ENCODE results near the gene LNPEP.

LNPEP gene

DNA sequence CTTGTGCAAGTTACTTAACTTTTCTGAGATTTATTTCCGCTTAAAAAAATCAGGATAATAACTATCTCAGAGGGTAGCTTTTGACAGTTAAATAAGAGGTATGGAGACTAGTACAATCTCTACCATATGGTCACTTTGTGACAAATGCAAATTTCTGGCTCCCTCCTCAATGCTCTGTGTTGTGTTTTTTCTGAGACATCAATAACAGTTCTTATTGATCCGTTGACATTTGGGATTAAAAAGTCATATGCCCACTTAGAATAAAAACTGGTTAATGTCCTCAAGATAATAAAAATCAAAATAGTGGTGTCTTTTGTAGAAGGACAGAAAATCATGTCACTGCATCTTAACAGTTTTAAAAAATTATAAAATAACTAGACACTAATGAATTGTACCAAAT is 24.7 kb upstream of the LNPEP start:
- TF ChIP-seq POLR2AphosphoS5 (IDR thresholded peaks at IDR 0.05; ENCODE audit: low read depth, low read length): no peak

DNA sequence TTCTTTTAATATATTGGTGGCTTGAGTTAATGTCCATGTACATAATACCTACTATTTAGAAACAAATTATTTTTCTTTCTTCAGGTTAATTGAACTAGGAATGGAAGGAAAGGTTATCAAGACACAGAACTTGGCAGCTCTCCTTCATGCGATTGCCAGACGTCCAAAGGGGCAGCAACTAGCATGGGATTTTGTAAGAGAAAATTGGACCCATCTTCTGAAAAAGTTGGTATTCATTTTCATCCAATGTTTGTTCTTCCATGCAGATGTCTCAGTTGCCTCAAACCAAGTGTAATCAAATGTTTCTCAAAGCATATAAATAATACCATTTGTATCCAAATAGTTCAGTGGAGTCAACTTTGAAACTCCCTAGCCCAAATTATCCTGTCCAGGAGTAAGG is 22.6 kb upstream of the LNPEP start:
- TF ChIP-seq FOXP2 (optimal IDR thresholded peaks at IDR 0.05; ENCODE audit: borderline replicate concordance, extremely low read depth, extremely low read length, insufficient read depth) (no peak), POLR2AphosphoS5 (IDR thresholded peaks at IDR 0.05; ENCODE audit: low read depth, low read length) (no peak), TAF1 (IDR thresholded peaks at IDR 0.05; ENCODE audit: borderline replicate concordance, insufficient read depth, low read length) (no peak), SIN3A (IDR thresholded peaks at IDR 0.05; ENCODE audit: borderline replicate concordance, insufficient read depth, low read length) (no peak)
- TF ChIP-seq, protein P1, sequence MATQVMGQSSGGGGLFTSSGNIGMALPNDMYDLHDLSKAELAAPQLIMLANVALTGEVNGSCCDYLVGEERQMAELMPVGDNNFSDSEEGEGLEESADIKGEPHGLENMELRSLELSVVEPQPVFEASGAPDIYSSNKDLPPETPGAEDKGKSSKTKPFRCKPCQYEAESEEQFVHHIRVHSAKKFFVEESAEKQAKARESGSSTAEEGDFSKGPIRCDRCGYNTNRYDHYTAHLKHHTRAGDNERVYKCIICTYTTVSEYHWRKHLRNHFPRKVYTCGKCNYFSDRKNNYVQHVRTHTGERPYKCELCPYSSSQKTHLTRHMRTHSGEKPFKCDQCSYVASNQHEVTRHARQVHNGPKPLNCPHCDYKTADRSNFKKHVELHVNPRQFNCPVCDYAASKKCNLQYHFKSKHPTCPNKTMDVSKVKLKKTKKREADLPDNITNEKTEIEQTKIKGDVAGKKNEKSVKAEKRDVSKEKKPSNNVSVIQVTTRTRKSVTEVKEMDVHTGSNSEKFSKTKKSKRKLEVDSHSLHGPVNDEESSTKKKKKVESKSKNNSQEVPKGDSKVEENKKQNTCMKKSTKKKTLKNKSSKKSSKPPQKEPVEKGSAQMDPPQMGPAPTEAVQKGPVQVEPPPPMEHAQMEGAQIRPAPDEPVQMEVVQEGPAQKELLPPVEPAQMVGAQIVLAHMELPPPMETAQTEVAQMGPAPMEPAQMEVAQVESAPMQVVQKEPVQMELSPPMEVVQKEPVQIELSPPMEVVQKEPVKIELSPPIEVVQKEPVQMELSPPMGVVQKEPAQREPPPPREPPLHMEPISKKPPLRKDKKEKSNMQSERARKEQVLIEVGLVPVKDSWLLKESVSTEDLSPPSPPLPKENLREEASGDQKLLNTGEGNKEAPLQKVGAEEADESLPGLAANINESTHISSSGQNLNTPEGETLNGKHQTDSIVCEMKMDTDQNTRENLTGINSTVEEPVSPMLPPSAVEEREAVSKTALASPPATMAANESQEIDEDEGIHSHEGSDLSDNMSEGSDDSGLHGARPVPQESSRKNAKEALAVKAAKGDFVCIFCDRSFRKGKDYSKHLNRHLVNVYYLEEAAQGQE (IDR thresholded peaks at IDR 0.05; ENCODE audit: insufficient read depth in 1 of 2, low read depth in 2 of 2, low read length in 2 of 2): no peak

DNA sequence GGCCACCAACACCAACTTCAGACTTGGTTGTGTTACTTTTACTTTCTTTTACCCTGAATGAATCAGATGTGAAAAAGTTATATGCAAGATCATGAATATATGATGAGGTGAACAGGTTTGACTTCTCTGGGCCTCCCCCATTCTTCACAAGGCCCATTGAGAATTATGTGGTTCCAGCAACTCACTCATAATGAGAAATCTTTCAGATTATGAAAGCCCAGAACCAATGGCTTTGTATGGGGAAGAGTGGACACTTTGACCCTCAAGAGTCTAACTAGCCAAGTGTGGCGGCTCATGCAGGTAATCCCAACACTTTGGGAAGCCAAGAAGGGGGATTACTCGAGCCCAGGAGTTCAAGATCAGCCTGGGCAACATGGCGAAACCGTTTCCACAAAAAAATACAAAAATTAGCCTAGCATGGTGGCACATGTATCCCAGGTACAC is 16.1 kb upstream of the LNPEP start:
- TF ChIP-seq POLR2AphosphoS5 (IDR thresholded peaks at IDR 0.05; ENCODE audit: low read depth, low read length): no peak
- TF ChIP-seq, protein P1 (IDR thresholded peaks at IDR 0.05; ENCODE audit: insufficient read depth in 1 of 2, low read depth in 2 of 2, low read length in 2 of 2): no peak
- no peak for TF ChIP-seq SIN3A (IDR thresholded peaks at IDR 0.05; ENCODE audit: borderline replicate concordance, insufficient read depth, low read length)
- no peak for TF ChIP-seq FOXP2 (optimal IDR thresholded peaks at IDR 0.05; ENCODE audit: borderline replicate concordance, extremely low read depth, extremely low read length, insufficient read depth)
- no peak for TF ChIP-seq TAF1 (IDR thresholded peaks at IDR 0.05; ENCODE audit: borderline replicate concordance, insufficient read depth, low read length)

DNA sequence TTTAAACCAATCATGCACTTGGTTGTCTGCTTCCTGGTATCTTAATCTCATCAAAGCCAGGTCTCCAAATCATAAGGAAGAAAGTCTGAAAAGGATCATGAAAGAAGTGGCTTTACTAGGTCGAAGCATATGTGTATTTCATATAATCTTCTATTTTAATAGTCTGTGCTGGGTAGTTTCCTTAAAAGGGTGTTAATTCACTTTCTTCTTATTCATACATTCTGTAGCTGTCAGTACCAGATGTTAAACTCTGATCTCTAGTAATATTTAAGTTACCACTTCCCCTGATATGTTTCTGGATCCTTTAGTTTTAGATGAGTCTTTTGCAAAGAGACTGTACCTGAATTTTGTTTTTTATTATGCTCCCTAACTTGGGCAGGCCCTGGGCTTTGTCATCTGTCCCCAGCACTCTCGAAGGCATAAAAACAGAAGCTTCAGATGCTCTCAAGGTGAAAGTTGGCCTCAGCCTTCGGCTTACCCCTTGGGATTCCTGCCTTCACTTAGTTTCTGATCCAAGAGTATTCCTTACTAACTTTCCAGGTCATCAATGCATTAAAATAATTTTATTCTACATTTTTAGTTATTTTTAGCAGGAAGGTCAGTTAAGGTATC is 15.0 kb upstream of the LNPEP start:
- no peak for TF ChIP-seq TAF1 (IDR thresholded peaks at IDR 0.05; ENCODE audit: borderline replicate concordance, insufficient read depth, low read length)

DNA sequence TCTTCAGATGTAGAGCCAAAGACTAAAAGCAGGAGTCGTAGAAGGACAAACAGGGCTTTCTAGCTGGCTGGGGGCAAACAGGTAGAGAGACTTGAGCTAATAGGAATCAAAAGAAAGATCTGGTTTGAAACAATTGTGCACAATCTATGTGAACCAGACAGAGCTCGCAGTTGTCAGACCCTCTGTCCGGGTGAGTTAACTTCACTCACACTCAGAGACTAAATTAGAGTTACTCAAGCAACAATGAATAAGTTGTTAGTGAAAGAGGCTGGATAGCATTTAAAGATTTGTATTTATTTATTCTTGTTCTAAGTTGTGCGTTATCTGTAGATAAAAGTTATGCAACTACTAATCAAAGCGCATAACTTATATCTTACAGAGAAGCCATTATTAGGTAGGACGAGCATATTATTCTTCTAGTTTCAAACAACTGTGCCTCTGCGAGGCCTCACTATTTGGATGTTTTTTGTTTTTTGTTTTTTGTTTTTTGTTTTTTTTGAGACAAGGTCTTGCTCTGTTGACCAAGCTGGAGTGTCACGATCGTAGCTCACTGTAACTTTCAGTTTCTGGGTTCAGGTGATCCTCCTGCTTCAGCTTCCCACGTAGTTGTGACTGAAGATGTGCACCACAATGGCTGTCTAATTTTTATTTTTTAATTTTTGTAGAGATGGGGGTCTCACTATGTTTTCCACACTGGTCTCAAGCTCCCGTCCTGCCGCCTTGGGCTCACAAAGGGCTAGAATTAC is 13.2 kb upstream of the LNPEP start:
- TF ChIP-seq, protein P1 (IDR thresholded peaks at IDR 0.05; ENCODE audit: insufficient read depth in 1 of 2, low read depth in 2 of 2, low read length in 2 of 2): no peak
- no peak for TF ChIP-seq TAF1 (IDR thresholded peaks at IDR 0.05; ENCODE audit: borderline replicate concordance, insufficient read depth, low read length)
- no peak for TF ChIP-seq POLR2AphosphoS5 (IDR thresholded peaks at IDR 0.05; ENCODE audit: low read depth, low read length)
- no peak for TF ChIP-seq SIN3A (IDR thresholded peaks at IDR 0.05; ENCODE audit: borderline replicate concordance, insufficient read depth, low read length)
- TF ChIP-seq FOXP2 (optimal IDR thresholded peaks at IDR 0.05; ENCODE audit: borderline replicate concordance, extremely low read depth, extremely low read length, insufficient read depth): no peak

DNA sequence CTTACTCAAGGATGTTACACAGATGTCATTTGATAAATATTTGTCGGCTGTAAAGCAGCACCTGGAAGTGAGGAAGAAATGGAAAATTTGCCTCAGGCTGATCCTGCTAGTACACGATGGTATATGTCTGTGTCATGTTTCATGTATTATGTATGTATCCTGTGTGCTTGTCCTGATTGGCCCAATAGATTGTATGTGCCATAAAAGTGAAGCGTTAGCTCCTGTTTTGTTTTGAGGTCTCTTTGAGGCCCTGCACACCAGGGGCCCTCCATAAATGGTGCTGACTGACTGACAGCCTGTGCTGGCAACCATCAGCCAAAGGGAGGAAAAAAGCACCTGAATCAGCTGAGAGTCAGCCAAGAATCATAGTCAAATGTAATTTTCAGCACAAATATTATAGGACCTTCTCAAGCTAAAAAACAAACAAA is 11.8 kb upstream of the LNPEP start:
- TF ChIP-seq POLR2AphosphoS5 (IDR thresholded peaks at IDR 0.05; ENCODE audit: low read depth, low read length) (no peak), FOXP2 (optimal IDR thresholded peaks at IDR 0.05; ENCODE audit: borderline replicate concordance, extremely low read depth, extremely low read length, insufficient read depth) (no peak)
- TF ChIP-seq, protein P1 (IDR thresholded peaks at IDR 0.05; ENCODE audit: insufficient read depth in 1 of 2, low read depth in 2 of 2, low read length in 2 of 2): no peak

Data from PFSK-1 (cell line).